Amygdala (tissue), 56 donors: ENCODE results near the gene GLP1R.

Source experiments
- DNase-seq, 56 donors: peaks; one replicate each; lab custom pipeline; 2025; lab: John Stamatoyannopoulos, UW

The GLP1R gene

GRCh38 chr6:39061182-39061581 lies 12.6 kb downstream of the GLP1R start:
- DNase-seq = no peak

DNA sequence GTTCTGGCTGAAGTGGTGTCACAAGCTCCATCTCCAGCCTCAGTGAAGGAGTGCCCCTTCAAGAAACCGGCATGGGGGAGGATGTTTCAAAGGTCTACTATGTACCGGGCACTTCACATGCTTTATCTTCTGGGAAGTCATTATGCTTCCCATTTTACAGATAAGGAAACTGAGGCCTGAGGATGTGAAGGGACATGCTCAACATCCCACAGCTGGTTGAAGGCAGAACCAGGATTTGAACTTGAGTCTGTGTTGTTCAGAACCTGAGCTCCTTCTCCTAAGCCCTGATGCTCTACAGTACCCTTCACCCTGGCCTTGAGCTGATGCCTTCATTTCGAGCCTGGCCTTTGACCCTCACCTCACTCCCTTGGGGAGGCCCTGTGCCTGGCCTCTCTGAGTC lies 13.0 kb downstream of the GLP1R start:
- DNase-seq = no peak

GRCh38 chr6:39062014-39062740 lies 13.6 kb downstream of the GLP1R start:
- DNase-seq = no peak

DNA sequence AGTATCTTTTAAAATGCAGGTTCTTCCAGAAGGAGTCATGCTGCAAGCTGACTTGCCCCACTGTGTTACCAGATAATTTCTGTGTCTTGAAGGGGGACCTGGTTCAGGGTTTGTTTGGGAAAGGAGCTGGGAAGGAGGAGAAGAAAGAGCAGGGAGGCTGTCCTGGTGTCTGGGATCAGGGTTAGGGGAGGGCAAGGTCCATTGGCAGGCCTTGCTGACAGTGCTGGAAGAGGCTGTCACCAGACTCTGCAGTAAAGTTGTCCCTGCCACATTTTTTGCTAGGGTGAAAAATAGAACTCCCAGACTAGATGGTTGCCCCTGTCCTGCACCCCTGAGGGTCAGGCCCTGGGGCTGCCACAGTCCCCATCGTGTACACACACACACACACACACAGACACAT lies 14.9 kb downstream of the GLP1R start:
- DNase-seq = no peak

GRCh38 chr6:39065561-39065960 lies 17.0 kb downstream of the GLP1R start:
- DNase-seq = no peak

GRCh38 chr6:39068391-39068790 lies 19.8 kb downstream of the GLP1R start:
- no peak for DNase-seq

- DNase-seq = no peak
Observed at GRCh38 chr6:39072830-39073229, 24.2 kb downstream of the GLP1R start.

- DNase-seq = no peak
Observed at GRCh38 chr6:39073471-39074355, 25.1 kb downstream of the GLP1R start.

GRCh38 chr6:39074486-39074885 lies 25.9 kb downstream of the GLP1R start:
- DNase-seq = no peak

DNA sequence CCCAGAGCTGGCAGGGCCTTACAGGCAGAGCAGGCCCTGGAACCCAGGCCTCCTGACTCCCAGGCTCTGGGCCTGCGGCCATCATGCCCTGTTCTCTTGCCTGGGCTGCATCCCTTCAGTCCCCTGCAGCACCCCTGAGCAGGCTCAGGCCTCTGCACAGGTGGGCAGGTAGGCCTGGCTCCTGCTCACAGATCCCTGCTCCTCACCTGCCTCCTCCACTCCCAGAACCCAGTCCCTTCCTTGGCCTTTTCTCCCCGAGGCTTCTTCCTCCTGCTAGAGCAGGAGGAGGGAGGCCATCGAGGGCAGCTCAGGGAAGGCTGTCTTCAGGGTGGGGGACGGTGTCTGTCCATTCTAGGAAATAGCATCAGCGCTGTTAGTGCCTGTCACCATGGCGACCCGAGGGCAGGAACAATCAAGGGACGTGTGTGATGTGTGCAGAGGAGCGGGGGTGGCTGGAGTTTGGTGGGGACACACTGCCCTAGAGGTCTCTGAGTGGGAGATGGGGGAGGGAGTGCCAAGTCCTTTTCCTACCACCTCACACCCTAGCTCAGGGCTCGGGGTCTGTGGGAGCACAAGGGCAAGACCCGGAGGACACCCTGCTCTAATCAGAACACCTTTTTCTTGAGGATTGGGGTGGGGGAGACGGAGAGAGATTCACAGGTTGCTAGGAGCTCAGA lies 26.6 kb downstream of the GLP1R start:
- no peak for DNase-seq

GRCh38 chr6:39075807-39076622 lies 27.4 kb downstream of the GLP1R start:
- DNase-seq = no peak

DNA sequence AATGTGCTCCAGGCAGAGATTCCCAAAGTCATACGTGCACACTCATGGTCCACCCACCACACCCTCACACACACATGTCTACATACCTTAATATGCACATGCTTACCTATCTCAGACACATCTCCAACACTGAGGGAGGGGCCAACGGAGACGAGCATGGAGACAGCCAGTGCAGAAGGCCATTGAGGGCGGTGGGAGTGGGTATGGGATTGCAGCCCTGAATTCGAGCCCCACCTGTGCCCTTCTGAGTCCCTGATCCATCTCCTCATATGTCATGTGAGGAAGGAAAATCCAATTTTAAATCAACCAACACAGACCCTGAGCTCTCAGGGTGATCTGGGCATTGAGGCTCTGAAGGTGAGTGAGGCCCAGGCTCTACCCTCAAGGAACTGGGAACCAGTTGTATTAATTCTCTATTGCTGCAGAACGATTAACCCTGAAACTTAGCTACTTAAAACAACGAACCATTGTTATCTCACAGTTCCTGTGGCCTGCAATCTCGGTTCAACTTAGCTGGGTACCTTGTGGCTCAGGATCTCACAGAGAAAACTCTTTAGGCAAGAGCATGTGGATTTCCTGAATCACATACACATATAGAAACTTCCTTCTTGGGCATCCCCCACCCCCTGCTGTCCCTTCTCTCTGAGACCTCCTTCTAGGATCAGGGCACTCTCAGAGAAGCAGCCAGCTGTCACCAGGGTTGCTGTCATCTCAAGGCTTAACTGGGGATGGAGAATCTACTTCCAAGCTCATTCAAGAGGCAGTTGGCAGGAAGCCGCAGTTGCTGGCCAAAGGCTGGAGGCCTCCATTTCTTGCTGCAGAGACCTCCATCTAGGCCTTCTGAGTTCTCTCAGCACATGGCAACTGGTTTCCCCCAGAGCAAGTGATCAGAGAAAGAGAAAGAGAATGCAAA lies 28.3 kb downstream of the GLP1R start:
- no peak for DNase-seq

- no peak for DNase-seq
Observed at GRCh38 chr6:39077882-39078594, 29.5 kb downstream of the GLP1R start.

GRCh38 chr6:39078695-39079094 lies 30.1 kb downstream of the GLP1R start:
- DNase-seq = no peak

DNA sequence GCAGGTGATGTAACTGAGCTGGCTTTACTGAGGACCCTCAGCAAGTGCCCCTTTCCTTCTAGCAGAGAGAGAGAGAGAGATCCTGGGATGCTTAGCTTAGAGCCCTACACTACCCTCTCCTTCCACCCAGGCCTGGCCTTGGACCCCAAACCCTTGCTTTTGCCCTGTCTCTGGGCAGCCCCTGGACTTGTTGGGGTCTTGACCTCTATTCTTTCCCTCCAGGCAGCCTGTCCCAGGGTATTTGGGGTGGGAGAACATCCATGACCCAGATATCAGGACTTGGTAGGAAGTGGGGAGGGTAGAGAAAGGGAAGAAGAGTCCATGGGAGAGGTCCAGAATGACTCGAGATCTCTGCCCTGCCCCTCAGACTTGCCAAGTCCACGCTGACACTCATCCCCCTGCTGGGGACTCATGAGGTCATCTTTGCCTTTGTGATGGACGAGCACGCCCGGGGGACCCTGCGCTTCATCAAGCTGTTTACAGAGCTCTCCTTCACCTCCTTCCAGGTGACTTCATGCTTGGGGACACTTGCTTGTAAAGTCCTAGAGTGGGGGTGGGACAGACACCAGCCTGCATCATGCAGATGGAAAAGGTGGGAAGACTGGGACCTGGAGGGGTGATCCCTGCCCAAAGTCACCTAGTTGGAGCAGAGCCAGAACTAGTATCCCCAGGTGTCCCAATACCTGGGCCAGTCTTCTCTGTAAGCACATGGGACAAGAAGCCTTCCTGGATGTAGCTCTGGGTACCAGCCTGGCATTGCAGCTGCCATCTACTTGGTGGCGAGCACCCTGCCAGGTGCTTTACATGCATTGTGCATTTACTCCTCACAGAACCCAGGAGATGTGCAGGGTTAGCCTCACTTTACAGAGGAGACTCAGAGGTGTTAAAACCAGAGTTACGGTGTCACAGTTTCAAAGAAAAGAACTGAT lies 30.9 kb downstream of the GLP1R start:
- DNase-seq = no peak

DNA sequence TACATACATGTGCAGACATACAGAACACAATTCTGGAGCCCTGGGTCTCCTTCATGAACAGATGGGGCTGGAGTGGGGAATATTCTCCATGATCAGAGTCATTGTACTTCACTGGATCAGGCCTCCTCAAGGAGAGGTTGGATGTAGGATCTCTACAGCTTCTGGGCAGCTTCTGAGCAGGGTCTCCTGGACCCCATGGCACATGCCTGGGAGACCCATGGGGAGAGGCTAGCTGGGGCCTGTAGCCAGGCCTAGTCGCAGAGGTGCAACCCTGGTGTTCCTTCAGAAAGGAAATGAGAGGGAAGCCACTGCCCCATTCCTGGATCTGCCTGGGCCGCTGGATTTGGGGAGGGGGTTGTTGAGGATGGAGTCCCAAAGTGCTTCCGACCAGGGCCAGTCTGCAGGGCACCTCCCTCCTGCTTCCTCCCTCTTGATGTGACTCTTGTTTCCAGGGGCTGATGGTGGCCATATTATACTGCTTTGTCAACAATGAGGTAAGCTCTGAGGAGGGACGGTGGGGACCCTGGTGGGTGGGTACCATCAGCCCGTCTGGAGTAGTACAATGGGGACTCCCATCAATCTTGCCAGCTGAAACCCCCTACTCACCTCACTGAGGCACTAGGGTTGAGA lies 31.8 kb downstream of the GLP1R start:
- DNase-seq = no peak

- no peak for DNase-seq
Observed at GRCh38 chr6:39082310-39082709, 33.7 kb downstream of the GLP1R start.
